GM12875 (cell line): ENCODE measurements around the gene CHRM2.

Experiments used
- H3K4me3 ChIP-seq: one replicate; pipeline ENCODE4 v1.5.1; 2011; ENCODE audit warnings: low read depth, low read length, control low read depth
- TF ChIP-seq, protein P1 (sequence below): IDR thresholded peaks from 2 replicates; pipeline ENCODE4 v1.5.1; 2011; ENCODE audit warnings: low read depth, mild to moderate bottlenecking, control low read depth, inconsistent platforms, low read length, moderate library complexity, borderline replicate concordance; ENCODE audit not compliant: insufficient read depth

Gene CHRM2

GRCh38 chr7:136891850-136892249, 23.4 kb downstream of the CHRM2 start:
- no peak overlapping the region for H3K4me3 ChIP-seq
- TF ChIP-seq, protein P1, sequence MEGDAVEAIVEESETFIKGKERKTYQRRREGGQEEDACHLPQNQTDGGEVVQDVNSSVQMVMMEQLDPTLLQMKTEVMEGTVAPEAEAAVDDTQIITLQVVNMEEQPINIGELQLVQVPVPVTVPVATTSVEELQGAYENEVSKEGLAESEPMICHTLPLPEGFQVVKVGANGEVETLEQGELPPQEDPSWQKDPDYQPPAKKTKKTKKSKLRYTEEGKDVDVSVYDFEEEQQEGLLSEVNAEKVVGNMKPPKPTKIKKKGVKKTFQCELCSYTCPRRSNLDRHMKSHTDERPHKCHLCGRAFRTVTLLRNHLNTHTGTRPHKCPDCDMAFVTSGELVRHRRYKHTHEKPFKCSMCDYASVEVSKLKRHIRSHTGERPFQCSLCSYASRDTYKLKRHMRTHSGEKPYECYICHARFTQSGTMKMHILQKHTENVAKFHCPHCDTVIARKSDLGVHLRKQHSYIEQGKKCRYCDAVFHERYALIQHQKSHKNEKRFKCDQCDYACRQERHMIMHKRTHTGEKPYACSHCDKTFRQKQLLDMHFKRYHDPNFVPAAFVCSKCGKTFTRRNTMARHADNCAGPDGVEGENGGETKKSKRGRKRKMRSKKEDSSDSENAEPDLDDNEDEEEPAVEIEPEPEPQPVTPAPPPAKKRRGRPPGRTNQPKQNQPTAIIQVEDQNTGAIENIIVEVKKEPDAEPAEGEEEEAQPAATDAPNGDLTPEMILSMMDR, result no peak

GRCh38 chr7:136894789-136895188, 26.3 kb downstream of the CHRM2 start:
- TF ChIP-seq, protein P1, result no peak
- H3K4me3 ChIP-seq, result no peak overlapping the region

DNA sequence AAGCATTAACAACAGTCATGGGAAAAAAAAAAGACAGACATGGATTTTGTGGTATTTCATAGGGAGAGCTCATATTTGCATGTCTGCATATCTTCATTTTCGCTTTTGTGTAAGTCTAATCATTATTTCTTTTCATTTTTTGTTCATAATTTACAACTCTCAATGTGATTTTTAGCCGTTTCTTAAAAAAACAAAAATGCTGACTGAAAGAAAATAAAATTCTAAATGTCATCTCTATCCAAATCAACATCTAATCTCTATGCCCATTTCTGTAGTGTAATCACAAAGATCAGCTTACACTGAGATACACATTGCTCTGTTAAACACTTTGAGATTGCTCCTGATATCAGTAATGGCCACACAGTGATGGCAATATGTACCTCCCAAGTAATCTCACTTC, 29.2 kb downstream of the CHRM2 start:
- TF ChIP-seq, protein P1, result no peak

GRCh38 chr7:136900005-136900404, 31.6 kb downstream of the CHRM2 start:
- H3K4me3 ChIP-seq, result no peak overlapping the region
- TF ChIP-seq, protein P1, result no peak

More for the DNA sequence above, 29.2 kb downstream of the CHRM2 start:
- no peak overlapping the region for H3K4me3 ChIP-seq

DNA sequence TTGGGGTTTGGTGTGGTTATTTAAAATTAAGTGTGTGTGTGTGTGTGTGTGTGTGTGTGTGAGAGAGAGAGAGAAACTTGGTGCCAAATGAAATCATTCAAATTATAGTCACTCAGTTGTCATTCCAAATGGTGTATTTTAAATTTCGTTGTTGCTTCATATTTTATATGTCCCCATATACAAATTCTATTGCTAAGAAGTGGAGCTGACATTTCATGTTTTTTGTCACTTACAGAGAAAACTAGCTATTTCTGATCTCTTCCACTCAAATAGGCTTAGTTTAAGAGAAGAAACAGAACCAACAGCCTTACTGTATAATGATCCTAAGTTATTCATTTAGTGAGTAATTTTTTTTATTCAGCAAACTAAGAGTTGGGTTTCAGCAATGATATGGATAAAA, 42.3 kb downstream of the CHRM2 start:
- TF ChIP-seq, protein P1, result no peak
- H3K4me3 ChIP-seq, result no peak overlapping the region

DNA sequence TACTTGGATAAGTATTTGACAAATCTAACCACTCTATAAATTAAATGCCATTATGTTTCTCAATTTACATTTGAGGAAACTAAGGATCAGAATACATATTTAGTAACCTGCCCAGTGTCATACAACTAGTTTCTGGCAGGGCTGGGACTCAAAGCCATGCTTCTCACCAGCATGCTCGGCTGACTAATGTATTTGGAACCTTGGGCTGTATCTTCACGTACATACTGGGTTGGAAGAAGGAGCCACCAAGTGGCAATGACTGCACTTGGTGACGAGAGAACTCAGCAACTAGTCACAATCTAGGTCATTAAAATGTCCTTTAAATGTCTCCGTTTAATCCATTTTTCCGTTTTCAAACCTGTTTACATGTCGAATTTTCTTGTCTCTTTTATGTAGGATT, 42.9 kb downstream of the CHRM2 start:
- TF ChIP-seq, protein P1, result no peak
- no peak overlapping the region for H3K4me3 ChIP-seq

DNA sequence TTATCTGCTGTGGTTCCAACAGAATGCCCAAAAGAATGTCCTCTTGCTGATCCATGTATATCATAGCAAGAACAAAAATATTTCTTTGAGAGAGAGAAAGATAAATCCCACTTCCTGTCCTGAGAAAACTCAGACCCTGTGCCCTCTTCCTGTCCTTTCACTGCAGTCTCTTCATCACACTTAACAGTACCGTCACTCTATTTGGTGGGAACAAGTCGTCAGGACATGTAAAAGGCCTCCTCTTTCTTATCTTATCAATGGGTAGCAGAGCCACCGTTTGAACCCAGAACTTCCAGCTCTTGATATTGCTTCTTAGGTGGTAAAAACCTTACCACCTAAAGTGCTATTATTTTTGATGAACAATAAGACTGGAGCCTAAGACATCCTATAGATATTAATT, 43.9 kb downstream of the CHRM2 start:
- H3K4me3 ChIP-seq, result no peak overlapping the region
- TF ChIP-seq, protein P1, result no peak
